ENCODE data around the gene TRIM63. TPM values are rescaled to one million over a fixed set of nuclear protein-coding genes. Genes with fewer than 3 reads are reported as not detected.

TRIM63 gene
- total RNA-seq, 1 donor from 2014 or later: 4.7 TPM

- no peak for DNase-seq
These were observed 17.4 kb upstream of the TRIM63 start for GRCh38 chr1:26084844-26085243.

DNA sequence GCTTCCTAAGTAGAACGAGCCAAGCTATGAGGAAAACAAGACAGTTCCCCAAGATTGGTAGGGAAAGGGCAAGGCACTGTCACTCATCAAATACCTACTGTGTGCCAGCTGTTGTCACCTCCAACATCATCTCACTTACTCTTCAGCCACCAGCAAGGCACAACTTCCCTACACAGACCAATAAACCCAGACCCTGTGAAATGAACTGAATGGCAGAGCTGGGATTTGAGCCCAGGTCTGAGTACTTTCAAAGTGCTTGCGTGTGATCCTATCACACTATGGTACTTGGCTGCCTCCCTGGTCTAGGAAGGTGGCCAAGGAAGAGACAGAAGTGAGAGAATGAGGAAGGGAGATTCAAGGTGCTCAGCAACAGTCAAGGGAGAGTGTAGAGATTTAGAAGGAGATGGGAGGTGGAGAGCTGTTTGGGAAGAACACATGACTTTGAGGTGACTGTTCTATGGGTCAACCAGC lies 16.7 kb upstream of the TRIM63 start:
- DNase-seq: no peak

- DNase-seq: no peak
These were observed 15.8 kb upstream of the TRIM63 start for GRCh38 chr1:26083208-26083607.

DNA sequence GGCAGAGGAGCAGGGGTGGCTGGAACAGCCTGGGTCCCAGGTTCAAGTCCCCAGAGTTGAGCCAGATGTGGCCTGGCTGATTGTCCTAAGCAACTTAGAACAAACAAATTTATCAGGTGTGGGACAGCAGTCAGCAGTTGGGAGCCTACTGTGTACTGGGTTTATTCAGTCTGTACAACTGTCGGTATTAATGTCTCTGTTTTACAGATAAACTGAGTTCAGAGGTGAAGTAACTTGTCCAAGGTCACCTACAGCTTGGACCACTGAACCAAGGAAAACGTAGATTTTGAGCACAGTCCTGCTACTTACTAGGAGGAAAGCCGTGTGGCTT lies 14.6 kb upstream of the TRIM63 start:
- no peak for DNase-seq

GRCh38 chr1:26081267-26082019 lies 14.0 kb upstream of the TRIM63 start:
- no peak for DNase-seq

DNA sequence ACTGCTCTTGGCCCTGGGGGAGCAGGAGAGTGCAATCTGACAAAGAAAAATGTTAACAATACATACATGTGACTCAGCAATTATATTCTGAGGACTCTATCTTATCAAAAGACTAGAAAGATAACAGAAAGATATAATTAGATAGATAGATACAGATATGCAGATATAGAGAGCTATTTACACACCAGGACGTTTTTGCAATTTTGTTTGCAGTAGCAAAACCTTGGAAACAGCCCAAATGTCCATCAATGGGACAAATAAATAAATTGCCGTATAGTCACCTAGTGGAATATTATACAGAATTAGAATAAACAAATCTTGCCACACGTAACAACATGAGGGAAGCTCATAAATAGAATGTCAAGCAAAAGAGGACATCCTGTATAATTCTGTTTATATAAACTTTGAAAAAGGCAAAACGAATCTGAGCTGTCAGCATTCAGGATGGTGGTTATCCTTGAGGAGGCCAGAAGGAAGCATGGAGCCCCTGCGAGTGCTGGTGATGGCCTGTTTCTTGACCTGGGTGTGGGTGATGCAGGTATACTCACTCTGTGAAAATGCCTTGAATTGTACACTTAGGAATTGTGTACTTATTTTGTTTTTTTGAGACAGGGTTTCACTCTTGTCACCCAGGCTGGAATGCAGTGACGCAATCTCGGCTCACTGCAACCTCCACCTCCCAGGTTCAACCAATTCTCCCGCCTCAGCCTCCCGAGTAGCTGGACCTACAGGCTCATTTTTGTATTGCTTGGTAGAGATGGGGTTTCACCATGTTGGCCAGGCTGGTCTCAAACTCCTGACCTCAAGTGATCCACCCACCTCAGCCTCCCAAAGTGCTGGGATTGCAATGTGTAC lies 12.8 kb upstream of the TRIM63 start:
- no peak for DNase-seq

DNA sequence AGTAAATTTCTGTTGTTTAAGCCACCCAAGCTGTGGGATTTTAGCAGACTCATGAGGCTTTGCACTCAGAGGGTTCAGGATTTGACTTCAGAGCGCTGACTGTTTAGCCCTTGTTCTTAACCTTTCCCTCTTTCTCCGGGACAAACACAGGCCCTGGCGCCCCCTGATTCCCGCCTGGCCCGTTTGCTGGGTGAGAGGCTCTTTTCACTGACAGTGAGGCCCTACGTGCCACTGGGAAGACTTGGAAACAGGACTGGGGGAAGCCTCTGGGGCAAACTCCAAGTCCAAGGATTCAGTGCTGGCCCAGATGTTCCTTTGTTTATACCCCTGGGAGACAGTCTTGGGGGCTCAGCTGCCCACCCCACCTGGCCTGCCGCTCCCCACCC lies 11.7 kb upstream of the TRIM63 start:
- DNase-seq: no peak

GRCh38 chr1:26078286-26079177 lies 11.1 kb upstream of the TRIM63 start:
- no peak for DNase-seq

- no peak for DNase-seq
These were observed 10.1 kb upstream of the TRIM63 start for GRCh38 chr1:26077524-26077923.

- DNase-seq: no peak
These were observed 8.2 kb upstream of the TRIM63 start for GRCh38 chr1:26075421-26076144.

- DNase-seq: no peak
These were observed 4.9 kb upstream of the TRIM63 start for GRCh38 chr1:26072305-26072704.

DNA sequence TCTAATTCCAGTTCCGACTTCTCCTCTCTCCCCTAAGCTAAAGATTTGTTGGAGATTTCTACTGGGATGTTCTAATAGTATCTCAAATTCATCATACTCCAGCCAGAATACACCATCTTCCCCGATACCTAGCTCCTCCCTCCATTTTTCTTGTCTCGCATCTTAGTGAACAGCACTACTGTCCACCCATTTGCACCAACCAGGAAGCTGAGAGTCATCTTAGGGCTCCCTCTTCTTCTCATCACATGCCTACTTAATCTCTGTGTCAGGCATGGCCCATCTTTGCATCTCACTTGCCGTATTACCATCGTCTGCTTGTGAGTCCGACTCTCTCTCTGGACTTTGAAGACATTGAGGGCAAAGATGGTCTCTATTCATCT lies 3.5 kb upstream of the TRIM63 start:
- DNase-seq: no peak

GRCh38 chr1:26070296-26070962 lies 3.0 kb upstream of the TRIM63 start:
- DNase-seq: no peak

GRCh38 chr1:26069941-26070295 lies 2.5 kb upstream of the TRIM63 start:
- DNase-seq: no peak

- no peak for DNase-seq
These were observed 573 bp downstream of the TRIM63 start for GRCh38 chr1:26066857-26067256.

DNA sequence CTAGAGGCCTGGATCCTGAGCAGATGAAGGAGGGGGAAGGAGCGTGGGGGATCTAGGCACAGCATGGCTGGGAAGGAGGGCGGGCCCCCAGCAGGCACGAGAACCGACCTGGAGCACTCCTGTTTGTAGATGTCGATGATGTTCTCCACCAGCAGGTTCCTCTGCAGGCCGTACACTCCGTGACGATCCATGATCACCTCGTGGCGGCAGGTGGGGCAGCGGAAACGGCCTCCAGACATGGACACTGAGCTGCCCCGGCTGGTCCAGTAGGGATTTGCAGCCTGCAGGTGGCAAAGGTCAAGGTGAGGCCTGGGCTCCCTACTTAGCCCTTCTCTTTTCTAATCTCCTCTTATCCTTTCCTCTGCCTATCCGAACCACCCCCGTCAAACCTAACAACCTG lies 1.3 kb downstream of the TRIM63 start:
- DNase-seq: no peak

DNA sequence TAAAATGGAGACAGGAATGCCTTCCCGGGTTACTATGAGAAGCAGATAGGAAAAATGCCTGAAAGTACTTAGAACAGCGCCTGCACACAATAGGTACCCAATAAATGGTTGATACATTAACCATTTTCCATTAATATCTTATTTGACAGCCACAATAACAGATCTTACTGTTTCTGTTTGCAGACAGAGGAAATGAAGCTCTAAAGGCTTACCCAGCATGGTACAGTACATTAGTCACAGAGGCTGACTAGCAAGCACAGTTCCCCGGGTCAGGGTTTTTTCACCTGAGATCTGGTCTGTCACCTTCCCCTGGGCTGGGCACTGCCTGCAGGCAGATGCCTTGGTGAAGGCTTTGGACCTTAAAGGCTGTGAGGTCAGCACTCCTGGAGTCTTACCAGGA lies 2.9 kb downstream of the TRIM63 start:
- no peak for DNase-seq

GRCh38 chr1:26060832-26061574 lies 6.4 kb downstream of the TRIM63 start:
- no peak for DNase-seq

DNA sequence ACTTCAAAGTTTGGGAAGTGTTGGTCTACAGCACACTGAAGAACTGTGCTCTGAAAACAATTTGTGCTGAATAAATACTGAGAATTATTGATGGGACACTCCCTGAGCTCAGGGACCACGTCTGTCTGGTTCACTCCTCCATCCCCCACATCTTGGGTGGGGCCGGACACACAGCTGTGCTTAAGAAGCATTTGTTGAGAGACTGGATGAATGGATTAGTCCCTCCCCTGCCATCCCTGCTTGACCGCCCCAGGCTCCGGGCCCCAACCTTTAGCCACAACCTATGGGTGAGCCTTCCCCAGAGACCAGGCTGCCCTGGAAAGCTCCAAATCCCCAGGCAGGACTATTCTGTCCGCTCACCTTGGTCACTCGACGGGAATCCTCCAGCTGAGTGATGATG lies 7.5 kb downstream of the TRIM63 start:
- DNase-seq: no peak

DNA sequence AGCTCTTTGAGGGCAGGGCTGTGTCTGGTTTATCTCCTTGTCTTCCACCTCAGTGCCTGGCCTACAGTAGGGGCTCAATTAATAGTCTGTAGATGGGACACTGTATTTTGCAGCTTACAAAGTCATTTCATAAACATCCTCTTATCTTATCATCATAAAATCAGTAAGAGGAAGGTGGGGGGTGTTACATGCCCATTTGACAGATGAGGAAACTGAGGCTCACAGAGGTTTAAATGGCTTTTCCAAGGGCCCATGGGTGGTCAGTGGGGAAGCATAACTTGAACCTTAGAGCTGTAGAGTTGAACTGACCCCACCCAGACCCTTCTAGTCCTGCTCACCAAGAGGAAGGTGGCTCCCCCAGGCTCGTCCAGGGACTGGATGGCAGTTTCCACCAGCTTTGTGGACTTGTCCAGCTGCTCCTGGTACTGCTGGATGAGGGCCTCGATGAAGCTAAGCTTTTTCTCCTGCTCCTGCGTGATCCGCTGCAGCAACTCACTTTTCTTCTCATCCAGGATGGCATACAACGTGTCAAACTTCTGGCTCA lies 9.3 kb downstream of the TRIM63 start:
- DNase-seq: no peak

- no peak for DNase-seq
These were observed 10.2 kb downstream of the TRIM63 start for GRCh38 chr1:26057189-26057588.

Measured in skin of body (tissue), 2 donors.